Adrenal gland (tissue), 5 donors: ENCODE measurements around the gene OR52N4.

Experiments
- CTCF ChIP-seq, 6 experiments: fragments of 450-650 bp in 4 of 6; fragments of 200-600 bp in 2 of 6; sonication (generic) in 1 of 6; IDR thresholded peaks; 1 replicate in 5 of 6; 2 replicates in 1 of 6; pipeline versions ENCODE4 v1.5.1 to v1.8.0; 2016 to 2021; ENCODE audit warnings: antibody characterized with exemption in 6 of 6, mild to moderate bottlenecking in 2 of 6, moderate library complexity in 1 of 6
- POLR2A ChIP-seq, 2 donors: fragments of 450-650 bp; IDR thresholded peaks; one replicate each; pipeline ENCODE4 v1.6.1; 2017; ENCODE audit warnings: antibody characterized with exemption in 2 of 2, mild to moderate bottlenecking in 2 of 2, moderate library complexity in 1 of 2
- donor health status: DM: no; HTN: no; CAD: no.

GRCh38 chr11:5791165-5791564 lies 37.1 kb downstream of the OR52N4 start, which contains the start of gene OR52N1:
- TF ChIP-seq CTCF (IDR thresholded peaks at IDR 0.05) = no peak
- no peak for TF ChIP-seq POLR2A (IDR thresholded peaks at IDR 0.05)
